ENCODE results near the gene ZBTB44.

DNA sequence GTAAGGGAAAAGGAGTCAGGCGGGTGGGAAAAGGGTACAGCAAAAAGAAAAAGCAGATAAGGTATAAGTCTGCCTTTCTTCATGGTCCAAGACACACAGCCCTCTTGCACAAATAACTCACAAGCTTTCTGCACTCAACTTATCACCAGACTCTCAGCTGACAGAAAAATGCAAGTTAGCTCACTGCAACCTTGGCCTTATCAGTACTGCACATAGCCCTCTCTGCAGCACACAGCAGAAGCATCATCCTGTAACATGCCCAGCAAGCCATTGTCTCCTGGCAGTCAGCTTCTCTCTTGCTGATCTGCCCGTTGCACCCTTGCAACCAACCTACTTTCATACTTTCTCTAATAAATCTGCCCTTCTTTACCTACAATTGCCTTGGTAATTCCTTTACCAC lies 5.8 kb downstream of the ZBTB44 start:
- TF ChIP-seq, protein P1, sequence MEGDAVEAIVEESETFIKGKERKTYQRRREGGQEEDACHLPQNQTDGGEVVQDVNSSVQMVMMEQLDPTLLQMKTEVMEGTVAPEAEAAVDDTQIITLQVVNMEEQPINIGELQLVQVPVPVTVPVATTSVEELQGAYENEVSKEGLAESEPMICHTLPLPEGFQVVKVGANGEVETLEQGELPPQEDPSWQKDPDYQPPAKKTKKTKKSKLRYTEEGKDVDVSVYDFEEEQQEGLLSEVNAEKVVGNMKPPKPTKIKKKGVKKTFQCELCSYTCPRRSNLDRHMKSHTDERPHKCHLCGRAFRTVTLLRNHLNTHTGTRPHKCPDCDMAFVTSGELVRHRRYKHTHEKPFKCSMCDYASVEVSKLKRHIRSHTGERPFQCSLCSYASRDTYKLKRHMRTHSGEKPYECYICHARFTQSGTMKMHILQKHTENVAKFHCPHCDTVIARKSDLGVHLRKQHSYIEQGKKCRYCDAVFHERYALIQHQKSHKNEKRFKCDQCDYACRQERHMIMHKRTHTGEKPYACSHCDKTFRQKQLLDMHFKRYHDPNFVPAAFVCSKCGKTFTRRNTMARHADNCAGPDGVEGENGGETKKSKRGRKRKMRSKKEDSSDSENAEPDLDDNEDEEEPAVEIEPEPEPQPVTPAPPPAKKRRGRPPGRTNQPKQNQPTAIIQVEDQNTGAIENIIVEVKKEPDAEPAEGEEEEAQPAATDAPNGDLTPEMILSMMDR (conservative IDR thresholded peaks at IDR 0.05) = no peak
- TF ChIP-seq ZFX (IDR thresholded peaks at IDR 0.05) = no peak

Data from C4-2B (cell line).